NCI-H446 treated with DMSO at 0.1 percent for 48 hours (cell line): ENCODE data around the gene STMN3.
"Not testable (repeated sequence)": the region's sequence is repeated elsewhere in the genome, so short reads cannot be mapped to it uniquely, and the experiment has no call there.

ENCODE experiments used
- DNase-seq: peaks from one replicate; lab custom pipeline; 2025; lab: John Stamatoyannopoulos, UW

The STMN3 gene

DNA sequence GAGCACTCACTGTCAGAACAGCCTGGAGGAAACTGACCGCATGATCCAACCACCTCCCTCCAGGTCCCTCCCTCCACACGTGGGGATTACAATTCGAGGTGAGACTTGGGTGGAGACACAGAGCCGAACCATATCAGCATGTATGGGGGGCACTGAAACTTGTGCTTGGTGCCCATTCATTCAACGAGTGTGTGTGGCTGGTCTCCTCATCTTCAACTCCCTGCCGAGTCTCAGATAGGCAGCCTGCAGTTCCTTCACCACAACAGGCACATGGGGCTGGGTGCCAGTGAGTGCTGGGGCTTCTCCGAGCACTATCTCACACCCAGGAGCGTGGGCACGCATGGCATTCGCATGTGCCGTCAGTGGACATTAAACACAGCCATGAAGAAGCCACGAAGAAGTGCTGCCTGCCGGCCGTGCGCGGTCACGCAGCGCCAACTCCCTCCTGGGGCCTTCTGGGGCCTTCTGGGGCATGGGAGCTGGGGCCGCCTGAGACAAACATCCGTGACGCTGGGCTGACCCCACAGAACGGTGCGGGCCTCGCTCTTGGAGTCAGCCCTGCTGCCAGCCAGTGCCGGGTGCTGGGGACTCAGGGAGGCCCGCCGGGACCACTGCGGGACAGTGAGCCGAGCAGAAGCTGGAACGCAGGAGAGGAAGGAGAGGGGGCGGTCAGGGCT, 4.2 kb upstream of the STMN3 start:
- no peak for DNase-seq

GRCh38 chr20:63656451-63656850, 3.2 kb upstream of the STMN3 start:
- DNase-seq: no peak

GRCh38 chr20:63655249-63655648, 2.0 kb upstream of the STMN3 start:
- no peak for DNase-seq

GRCh38 chr20:63653974-63654668, 897 bp upstream of the STMN3 start:
- DNase-seq: no peak

DNA sequence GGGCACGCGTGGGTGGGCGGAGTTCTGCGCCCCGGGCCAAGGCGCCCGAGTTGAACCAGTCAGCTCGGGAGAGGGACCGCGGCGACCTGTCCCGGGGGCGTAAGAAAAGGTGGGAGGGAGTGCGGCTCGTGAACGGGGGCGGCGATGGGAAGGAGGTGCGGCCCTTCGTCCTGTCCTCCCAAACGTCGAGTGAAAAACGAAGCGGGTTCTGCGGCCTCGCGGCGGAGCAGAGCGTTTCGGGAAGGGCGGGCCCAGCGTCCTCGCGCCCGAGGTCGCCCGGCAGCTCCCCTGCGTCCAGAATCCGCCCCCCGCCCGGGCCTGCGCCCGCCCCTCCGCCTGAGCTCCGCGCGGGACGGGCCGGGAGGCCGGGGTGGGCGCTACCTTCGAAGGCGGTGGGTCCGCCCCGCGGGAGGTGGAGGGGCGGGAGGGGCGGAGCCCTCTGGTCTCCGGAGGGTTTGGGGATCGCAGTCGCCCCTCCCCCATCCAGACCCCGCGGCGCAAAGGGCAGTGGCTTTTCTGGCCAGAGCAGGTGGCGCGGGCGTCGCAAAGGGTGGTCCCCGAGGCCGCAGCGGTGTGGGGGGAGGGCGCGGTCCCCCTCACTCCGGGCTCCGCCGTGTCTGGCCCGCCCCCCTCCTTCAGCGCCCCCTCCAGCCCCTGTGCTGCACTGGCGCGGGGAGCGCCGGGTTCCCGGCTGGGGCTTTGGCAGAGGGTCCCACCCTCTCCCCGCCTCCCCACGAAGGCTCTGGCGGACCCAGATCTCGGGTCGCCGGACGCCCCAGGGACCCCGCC, 838 bp downstream of the STMN3 start:
- DNase-seq: no peak

- no peak for DNase-seq
These were observed 1.4 kb downstream of the STMN3 start for GRCh38 chr20:63651942-63652191.

DNA sequence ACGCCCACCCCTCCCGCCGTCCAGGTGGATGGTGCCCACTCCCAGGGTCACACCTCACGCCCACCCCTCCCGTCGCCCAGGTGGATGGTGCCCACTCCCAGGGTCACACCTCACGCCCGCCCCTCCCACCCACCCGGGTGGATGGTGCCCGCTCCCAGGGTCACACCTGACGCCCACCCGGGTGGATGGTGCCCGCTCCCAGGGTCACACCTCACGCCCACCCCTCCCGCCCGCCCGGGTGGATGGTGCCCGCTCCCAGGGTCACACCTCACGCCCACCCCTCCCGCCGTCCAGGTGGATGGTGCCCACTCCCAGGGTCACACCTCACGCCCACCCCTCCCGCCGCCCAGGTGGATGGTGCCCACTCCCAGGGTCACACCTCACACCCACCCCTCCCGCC, 2.7 kb downstream of the STMN3 start:
- not testable (repeated sequence) for DNase-seq

GRCh38 chr20:63648895-63649589, 4.2 kb downstream of the STMN3 start:
- DNase-seq: no peak

GRCh38 chr20:63648190-63648589, 5.0 kb downstream of the STMN3 start:
- no peak for DNase-seq

GRCh38 chr20:63645218-63645617, 8.0 kb downstream of the STMN3 start:
- DNase-seq: no peak

- DNase-seq: no peak
These were observed 9.3 kb downstream of the STMN3 start for GRCh38 chr20:63643946-63644345.

DNA sequence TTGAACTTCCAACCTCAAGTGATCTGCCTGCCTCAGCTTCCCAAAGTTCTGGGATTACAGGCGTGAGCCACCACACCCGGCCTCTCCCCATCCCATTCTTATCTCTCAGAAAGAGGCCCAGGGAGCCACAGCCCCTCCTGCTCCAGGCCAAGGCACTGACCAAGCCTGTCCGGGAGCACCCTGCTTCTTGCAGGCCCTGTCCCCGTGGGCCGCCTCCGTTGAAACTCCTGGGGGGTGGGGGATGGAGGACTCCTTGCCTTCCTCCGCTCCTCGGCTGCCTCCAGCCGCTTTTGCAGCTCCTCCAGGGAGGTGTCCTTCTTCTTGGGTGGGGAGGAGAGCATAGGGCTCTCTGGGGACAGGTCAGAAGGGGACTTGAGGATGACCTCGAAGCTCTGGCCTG, 9.7 kb downstream of the STMN3 start:
- no peak for DNase-seq

DNA sequence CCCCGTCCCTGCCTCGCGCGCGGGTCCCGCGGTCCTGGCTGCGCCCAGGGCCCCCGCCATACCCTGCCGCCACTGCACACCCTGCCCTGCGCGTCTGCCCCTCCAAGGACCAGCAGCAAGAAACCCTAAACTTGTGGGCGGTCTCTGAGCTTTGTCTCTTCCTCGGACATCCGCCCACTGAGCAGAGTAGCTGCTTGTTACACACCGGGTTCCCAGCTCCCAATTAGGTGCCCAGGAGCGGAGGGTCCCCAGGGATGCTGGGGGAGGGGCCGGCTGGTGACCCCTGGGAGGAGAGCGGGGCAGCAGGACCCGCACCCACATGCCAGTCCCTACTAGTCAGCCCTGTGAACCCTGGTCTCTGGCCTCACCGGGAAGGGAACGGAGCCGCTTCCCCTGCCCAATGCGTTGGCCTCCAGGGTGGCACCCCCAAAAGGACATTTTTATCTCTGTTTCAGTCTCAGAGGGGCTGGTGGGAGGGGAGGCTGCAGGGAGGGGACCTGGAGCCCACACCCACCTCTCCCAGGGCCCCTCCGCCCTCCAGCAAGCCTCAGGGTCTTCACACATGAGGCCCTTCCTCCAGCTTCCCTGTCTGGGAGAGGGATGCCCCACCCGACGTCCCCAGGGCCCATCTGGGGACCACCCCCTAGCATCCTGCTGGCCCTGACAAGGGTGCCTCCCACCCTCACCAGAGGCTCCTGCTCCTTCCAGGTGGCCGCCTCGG, 10.5 kb downstream of the STMN3 start:
- no peak for DNase-seq

DNA sequence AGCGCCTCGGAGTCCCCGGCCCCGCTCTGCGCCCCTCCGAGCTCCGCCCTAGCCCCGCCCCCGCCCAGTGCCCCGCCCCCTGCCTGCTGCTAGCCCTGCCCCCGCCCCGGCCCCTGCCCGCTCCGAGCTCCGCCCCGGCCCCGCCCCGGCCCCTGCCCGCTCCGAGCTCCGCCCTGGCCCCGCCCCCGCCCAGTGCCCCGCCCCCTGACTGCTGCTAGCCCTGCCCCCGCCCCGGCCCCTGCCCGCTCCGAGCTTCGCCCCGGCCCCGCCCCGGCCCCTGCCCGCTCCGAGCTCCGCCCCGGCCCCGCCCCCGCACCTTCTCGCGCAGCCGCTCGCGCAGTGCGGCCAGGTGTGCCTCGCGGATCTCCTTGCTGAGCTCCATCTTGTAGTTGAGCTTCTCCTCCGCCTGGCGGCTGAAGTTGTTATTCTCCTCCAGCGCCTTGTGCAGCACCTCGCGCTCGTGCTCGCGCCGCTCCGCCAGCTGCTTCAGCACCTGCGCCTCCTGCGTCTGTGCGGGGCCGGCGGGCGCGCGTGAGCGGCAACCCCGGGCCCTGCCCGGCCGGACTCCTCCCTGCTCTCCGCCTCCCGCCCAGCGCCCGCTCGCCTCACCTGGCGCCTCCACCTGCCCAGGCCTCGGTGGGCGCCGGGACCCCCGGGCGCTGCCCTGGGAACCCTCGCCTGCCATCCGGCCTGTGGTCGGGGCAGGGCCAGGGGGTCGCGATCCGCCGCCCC, 11.3 kb downstream of the STMN3 start:
- DNase-seq: no peak

- no peak for DNase-seq
These were observed 12.0 kb downstream of the STMN3 start for GRCh38 chr20:63641146-63641791.

DNA sequence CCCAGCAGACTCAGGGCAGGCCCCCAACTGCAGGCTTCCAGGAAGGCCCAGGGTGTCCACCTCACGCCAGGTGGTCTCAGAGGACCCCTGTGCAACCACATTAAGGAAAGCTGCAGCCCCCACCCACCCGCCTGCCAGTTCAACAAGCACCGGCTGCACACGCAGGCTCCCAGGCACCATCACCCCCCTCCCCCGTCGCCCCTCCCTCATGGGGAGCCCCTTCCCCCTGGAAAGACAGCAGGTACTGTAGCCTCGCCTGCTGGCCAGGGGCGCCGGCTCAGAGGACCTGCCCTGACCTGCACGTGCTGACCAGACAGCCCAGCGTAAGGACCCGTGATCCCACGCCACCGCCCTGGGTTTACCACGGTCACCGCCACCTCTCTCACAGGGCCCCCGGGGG, 12.5 kb downstream of the STMN3 start:
- not testable (repeated sequence) for DNase-seq

GRCh38 chr20:63640086-63640485, 13.1 kb downstream of the STMN3 start:
- DNase-seq: no peak

- no peak for DNase-seq
These were observed 13.9 kb downstream of the STMN3 start for GRCh38 chr20:63639093-63639975.

- no peak for DNase-seq
These were observed 16.2 kb downstream of the STMN3 start for GRCh38 chr20:63636752-63637628.
